ENCODE data around the gene AQP5.

AQP5 gene

DNA sequence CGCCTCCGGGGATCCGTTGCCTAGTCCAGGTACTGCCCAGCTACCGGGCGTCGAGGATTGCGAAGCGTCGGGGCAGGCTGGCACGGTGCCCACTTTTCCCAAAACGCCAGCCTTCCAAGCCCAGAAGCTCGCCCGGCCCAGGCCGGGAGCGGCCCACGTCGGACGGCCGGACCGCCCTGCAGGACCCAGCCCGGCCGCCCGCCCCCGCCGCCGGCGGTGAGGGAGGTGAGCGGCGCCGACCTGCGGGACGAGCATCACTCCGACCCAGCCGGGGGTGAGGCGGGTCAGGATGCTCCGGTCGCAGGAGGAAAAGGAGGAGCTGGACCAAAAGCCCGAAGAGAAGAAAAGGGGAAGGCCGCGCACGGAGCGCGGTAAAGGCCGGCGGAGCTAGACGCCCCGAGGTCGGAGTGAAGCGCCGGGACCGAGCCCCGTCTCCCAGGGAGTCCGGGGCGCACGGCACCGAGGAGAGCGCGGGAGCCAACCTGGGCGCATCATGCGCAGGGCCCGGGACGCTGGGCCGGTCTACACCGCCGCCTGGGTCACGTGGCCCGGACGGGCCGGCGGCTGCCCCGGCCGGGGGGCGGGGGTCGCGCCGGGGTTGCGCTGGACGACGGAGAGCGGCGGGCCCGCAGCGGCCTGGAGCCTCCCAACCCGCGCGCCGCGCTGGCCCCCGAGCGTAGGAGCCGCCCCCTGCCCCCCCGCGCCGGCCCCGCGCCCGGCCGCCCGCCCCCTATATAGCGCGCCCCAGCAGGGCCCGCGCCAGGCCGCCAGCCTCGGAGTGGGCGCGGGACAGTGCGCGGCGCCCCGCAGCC lies at the start of gene AQP5:
AQP5 (plus strand) TSS at position 762 of the 812 bp plus-strand sequence. CDS start 146 bp downstream, outside the sequence.
- no peak for DNase-seq (ENCODE audit: low read depth, low spot score)

GRCh38 chr12:49912345-49913255 lies 49.1 kb upstream of the AQP5 start:
- no peak for DNase-seq (ENCODE audit: low read depth, low spot score)

GRCh38 chr12:49916129-49916919 lies 45.3 kb upstream of the AQP5 start:
- DNase-seq (ENCODE audit: low read depth, low spot score) = no peak

DNA sequence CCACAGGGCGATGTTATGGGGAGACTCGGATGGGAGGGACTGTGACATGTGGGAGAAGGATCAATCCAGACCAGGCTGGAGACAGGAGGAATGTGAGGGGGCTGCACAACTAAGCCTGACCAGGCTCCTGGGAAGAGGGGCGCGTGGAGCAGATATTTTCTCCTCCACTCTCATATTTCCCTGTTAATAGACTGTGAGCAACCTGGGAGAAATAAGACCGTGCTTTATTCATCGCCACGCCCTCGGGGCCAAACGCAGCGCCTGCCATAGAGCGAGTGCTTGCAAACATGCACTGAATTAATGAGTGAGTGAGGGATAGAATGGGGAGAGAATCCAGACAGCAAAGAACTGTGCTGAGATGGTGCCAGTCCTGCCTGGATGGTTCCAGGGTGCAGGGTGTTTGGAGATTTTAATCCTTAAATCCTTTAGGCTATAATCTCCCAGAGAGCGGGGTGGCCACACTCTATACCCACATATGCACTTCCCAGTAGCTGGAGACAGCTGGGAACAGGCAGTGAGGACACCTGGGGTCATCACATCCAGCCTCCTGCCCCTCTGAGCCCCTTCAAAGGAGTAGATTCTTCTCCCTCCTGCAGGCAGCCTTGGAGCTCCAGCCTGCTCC lies 44.4 kb upstream of the AQP5 start:
- no peak for DNase-seq (ENCODE audit: low read depth, low spot score)

DNA sequence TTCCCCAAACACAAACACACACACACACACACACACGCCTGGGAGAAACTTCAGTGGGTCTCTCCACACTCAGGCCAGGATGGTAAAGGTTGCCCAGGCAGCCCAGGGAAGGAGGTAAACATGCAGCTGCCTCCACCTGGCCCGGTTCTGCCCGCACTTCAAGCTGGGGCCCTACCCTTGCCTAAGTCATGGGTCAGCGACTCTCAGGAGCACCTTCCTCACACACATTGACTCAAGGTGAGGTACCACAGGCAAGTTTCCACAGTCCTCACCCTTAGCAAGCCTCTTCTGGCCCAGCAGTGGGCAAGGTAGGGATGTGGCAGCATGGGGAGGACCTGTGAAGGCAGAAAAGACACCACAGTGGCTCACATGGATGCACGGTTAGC lies 43.9 kb upstream of the AQP5 start:
- DNase-seq (ENCODE audit: low read depth, low spot score) = no peak

DNA sequence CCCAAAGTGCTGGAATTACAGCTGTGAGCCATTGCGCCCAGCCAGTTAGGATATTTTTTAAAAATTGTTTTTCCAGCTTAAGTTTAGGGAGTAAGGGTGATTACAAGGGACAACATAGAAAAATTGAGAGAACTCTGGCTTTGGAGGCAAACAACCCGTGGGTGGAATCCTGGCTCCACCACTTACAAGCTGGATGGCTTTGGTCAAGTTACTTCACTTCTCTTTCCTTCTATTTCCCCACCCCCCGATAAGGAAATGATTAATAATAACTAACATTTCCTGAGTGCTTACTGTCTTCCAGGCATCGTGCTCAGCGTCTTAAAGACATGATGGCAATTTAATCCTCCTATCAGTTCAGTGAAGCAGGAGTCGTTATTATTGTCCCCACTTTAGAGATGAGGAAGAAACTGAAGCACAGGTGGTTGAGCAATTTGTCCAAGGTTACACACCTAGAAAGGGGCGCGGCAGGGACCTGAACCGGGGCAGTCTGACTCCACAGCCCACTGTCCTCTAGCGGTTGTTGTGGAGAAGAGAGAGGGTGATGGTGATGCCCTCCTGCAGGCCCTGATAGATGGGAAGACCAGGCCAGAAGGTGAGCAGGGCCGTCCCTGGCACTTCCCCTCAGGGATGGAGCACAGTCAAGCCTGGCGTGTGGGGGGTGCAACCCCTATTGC lies 41.3 kb upstream of the AQP5 start:
- no peak for DNase-seq (ENCODE audit: low read depth, low spot score)

GRCh38 chr12:49920915-49921286 lies 40.8 kb upstream of the AQP5 start:
- no peak for DNase-seq (ENCODE audit: low read depth, low spot score)

DNA sequence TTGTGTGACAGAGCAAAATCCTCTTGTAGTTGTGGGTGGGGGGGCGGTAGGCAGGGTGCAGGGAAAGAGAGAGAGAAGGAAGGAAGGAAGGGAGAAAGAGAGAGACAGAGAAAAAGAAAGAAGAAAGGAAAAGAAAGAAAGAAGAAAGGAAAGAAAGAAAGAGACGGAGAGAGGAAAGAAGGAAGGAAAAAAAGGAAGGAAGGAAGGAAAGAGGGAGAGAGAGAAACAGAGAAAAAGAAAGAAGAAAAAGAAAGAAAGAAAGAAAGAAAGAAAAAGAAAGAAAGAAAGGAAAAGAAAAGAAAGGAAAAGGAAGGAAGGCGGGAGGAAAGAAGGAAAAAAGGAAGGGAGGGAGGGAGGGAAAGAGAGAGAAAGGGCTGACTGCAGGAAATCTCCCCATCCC lies 40.4 kb upstream of the AQP5 start:
- DNase-seq (ENCODE audit: low read depth, low spot score) = no peak

GRCh38 chr12:49921936-49922335 lies 39.7 kb upstream of the AQP5 start:
- no peak for DNase-seq (ENCODE audit: low read depth, low spot score)

- no peak for DNase-seq (ENCODE audit: low read depth, low spot score)
Observed at GRCh38 chr12:49922349-49923034, 39.2 kb upstream of the AQP5 start.

DNA sequence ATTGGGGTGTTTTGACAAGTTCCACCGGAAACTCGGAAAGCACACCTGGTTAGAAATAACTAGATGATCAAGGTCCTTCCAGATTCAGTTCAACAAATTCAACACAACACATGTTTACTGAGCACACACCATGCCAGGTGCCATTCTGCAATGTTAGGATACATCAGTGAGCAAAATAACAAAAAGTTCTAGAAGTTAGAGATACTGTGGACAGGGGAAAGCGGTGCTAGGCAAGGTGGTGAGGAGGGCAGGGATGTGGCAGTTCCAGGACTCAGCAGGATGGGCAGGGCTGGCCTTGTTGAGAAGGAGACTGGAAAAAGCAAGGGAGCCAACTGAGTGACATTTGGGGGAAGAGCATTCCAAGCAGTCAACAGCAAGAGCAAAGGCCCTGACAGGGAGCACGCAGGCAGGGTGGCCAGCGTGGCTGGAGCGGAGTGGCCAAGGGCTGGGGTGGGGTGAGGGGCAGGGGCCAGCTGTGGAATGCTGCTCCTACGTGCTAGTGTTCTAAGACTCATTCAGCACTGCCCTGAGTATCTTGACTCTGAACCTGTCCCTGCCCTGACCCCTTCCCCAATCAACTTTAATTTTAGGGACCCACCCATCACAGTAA lies 38.5 kb upstream of the AQP5 start:
- no peak for DNase-seq (ENCODE audit: low read depth, low spot score)

- DNase-seq (ENCODE audit: low read depth, low spot score) = no peak
Observed at GRCh38 chr12:49923880-49924556, 37.7 kb upstream of the AQP5 start.

DNA sequence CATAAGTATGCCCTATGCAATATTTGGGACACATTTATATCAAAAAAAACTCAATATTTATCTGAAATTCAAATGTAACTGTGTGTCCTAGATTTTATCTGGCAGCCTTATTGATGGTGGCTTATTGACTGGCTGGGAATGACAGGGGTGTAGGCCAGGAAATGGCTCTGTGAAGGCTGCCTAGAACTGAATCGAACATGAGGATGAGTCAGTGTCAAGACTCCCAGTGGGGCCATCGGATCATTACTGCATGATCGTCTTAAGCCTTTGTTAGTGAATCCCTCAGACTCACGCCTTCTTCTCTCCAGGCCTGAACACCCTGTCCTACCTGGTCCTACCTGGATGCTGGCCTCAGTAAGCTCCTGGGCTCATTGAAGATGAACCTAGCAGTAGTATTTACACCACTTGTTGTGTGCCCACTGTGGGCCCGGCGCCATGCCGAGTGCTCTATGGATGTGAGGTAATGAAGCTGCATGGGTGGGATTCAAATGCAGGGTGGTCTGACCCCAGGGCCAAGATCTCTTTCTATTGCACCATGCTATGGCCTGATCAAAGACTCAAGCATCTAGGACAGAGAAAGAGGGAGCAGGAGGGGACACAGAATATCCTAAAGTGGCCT lies 36.9 kb upstream of the AQP5 start:
- no peak for DNase-seq (ENCODE audit: low read depth, low spot score)

DNA sequence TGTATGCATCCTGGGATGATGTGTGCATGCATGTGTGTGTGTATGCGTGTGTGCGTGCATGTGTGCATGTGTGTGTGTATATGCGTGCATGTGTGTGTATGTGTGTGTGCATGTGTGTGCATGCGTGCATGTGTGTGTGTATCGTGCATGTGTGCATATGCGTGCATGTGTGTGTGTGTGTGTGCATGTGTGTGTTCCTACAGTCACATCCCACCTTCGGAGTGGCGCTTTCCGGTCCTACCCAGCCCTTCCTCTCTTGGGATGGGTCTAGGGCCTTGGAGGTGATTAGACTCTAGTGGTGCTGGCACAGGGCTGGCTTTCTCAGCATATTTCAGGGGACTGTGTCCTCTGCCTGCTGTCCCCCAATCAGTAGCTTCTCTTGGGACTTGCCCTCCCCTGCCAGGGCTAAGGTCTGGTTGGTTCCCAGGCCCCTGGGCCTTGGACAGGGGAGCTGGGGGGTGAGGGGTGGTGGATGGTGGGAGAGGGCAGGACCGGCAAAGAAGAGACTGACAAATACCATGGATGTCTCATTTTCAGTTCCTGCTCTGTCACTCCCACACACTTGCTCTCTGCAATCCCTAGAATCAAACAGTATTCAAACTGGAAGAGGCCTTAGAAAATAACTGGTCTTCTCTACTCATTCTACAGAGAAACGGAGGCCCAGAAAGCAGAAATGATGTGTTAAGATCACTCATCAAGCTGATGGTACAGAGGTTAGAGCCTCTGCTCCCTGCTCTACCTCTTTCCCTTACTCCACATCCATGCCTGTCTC lies 36.1 kb upstream of the AQP5 start:
- DNase-seq (ENCODE audit: low read depth, low spot score) = no peak

DNA sequence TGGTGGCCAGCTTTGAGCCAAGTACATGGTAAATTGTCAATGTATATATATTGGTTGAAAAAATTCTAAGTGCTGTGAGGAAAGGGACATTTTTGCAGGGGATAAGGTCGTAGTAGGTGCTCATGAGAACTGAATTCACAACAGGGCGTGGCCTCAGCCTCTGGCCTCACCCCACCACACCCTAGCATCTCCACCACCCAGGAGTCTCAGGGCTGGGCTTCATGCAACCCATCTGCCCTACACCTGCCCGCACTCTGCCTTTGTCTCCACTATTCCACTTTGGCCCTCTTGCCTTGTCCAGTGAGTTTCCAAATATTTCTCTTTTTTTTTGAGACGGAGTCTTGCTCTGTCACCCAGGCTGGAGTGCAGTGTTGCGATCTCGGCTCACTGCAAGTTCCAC lies 33.2 kb upstream of the AQP5 start:
- DNase-seq (ENCODE audit: low read depth, low spot score) = no peak

GRCh38 chr12:49929581-49929980 lies 32.1 kb upstream of the AQP5 start:
- DNase-seq (ENCODE audit: low read depth, low spot score) = no peak

- DNase-seq (ENCODE audit: low read depth, low spot score) = no peak
Observed at GRCh38 chr12:49930515-49931288, 31.0 kb upstream of the AQP5 start.

Data from iPS DF 19.7 (cell line).